Measurements from ENCODE around the gene RAP1B. TPM values are rescaled to one million over a fixed set of nuclear protein-coding genes. Genes with fewer than 3 reads are reported as not detected.

RAP1B gene
- polyA plus RNA-seq, 1 experiment, result 278 TPM

DNA sequence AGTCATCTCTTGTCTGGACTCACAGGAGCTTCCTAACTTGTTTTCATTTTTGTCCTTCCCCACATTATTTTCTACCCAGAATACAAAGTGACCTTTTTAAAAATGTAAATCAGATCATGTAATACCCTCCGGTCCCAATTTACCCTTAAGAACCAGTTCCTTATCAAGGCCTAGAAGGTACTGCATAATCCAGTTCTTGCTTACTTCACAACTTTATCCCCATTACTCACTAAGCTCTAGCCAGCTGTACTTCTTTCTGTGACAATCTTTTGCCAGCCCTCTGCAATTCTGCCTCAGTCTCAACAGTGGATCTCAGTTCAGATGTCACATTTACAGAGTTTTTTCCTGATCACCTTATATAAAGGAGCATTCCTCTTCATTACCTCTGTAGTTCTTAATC lies 11.6 kb downstream of the RAP1B start:
- Histone ChIP-seq H3K9me3 (ENCODE audit: control insufficient read depth, insufficient read depth, low read length) (peaks cover 2% of the 10 kb centered on the region; the same call in 1 of the 2 replicates), H3K27me3 (ENCODE audit: control insufficient read depth, insufficient read depth, low read length) (no peaks in the 10 kb centered on the region), H3K27ac (ENCODE audit: low read depth, low read length) (no peak overlapping the region), H3K4me3 (ENCODE audit: low read depth, low read length) (no peak overlapping the region)
- CTCF ChIA-PET, result no interaction called here
- DNase-seq (ENCODE audit: low read depth, low spot score), result no peak
- POLR2A ChIA-PET, result interaction anchor here (1.6 kb wide), 1 partner anchor 11 kb away, joined by 6 read pairs; the partner anchor contains the start of gene RAP1B
- no peak for TF ChIP-seq CTCF (IDR thresholded peaks at IDR 0.05; ENCODE audit: low read depth, low read length)

DNA sequence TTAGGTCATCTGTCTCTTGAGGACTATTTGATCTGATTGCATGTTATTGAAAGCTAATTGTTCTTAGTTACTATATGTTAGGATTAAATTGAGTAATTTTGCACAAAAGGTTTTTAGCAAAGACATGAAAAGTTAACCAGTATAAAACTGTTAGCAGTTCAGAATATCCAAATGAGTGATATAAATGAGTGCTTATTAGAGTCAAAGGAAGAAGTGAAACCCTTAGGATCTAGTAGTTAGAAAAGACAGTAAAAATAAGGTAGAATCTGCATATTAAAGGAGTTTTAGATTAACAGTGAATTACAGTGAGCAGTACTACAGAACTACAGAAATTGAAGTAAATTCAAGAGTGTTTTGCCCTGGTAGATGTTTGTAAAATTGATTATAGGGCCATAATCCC lies 12.4 kb downstream of the RAP1B start:
- POLR2A ChIA-PET, result no interaction called here

DNA sequence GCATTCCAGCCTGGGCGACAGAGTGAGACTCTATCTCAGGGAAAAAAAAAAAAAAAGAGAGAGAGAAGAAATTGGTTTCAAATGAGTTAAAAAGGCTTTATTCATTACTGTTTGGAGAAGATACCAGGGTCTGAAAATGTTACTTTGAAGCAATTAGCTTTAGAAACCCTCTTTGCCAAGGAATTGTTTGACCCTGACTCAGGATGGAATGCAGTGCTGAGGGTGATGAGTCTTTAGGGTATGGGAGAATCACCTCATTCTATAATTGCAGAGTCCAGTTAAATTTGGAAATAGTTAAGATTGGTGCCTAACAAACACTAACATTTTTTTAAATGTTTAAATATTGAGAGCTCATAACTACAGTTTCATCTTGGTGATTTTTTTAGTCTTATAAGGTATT lies 13.3 kb downstream of the RAP1B start:
- POLR2A ChIA-PET, result interaction anchor here (0.7 kb wide), 1 partner anchor 157 kb away, joined by 4 read pairs; no protein-coding TSS in a partner anchor
- H3K27me3 ChIP-seq (ENCODE audit: control insufficient read depth, insufficient read depth, low read length), result no peaks in the 10 kb centered on the region
- no peak overlapping the region for H3K4me3 ChIP-seq (ENCODE audit: low read depth, low read length)
- peaks cover 6% of the 10 kb centered on the region for H3K9me3 ChIP-seq (ENCODE audit: control insufficient read depth, insufficient read depth, low read length)
- TF ChIP-seq CTCF (IDR thresholded peaks at IDR 0.05; ENCODE audit: low read depth, low read length), result no peak
- CTCF ChIA-PET, result interaction anchor here (1.2 kb wide), 1 partner anchor 265 kb away, joined by 3 read pairs; no protein-coding TSS in a partner anchor
- DNase-seq (ENCODE audit: low read depth, low spot score), result no peak
- H3K27ac ChIP-seq (ENCODE audit: low read depth, low read length), result no peak overlapping the region

More for the DNA sequence above, 12.4 kb downstream of the RAP1B start:
- H3K4me3 ChIP-seq (ENCODE audit: low read depth, low read length), result no peak overlapping the region
- CTCF ChIA-PET, result no interaction called here
- H3K9me3 ChIP-seq (ENCODE audit: control insufficient read depth, insufficient read depth, low read length), result peaks cover 6% of the 10 kb centered on the region
- no peak for TF ChIP-seq CTCF (IDR thresholded peaks at IDR 0.05; ENCODE audit: low read depth, low read length)
- no peaks in the 10 kb centered on the region for H3K27me3 ChIP-seq (ENCODE audit: control insufficient read depth, insufficient read depth, low read length)
- H3K27ac ChIP-seq (ENCODE audit: low read depth, low read length), result no peak overlapping the region
- DNase-seq (ENCODE audit: low read depth, low spot score), result no peak

- no peak for DNase-seq (ENCODE audit: low read depth, low spot score)
- TF ChIP-seq CTCF (IDR thresholded peaks at IDR 0.05; ENCODE audit: low read depth, low read length), result no peak
- POLR2A ChIA-PET, result no interaction called here
- Histone ChIP-seq H3K27ac (ENCODE audit: low read depth, low read length) (no peak overlapping the region), H3K27me3 (ENCODE audit: control insufficient read depth, insufficient read depth, low read length) (no peaks in the 10 kb centered on the region), H3K4me3 (ENCODE audit: low read depth, low read length) (no peak overlapping the region), H3K9me3 (ENCODE audit: control insufficient read depth, insufficient read depth, low read length) (peaks cover 6% of the 10 kb centered on the region)
- CTCF ChIA-PET, result no interaction called here
These were observed 14.2 kb downstream of the RAP1B start for GRCh38 chr12:68624933-68625332.

- peaks cover 6% of the 10 kb centered on the region for H3K9me3 ChIP-seq (ENCODE audit: control insufficient read depth, insufficient read depth, low read length)
- ChIA-PET POLR2A (no interaction called here), CTCF (no interaction called here)
- TF ChIP-seq CTCF (IDR thresholded peaks at IDR 0.05; ENCODE audit: low read depth, low read length), result no peak
- DNase-seq (ENCODE audit: low read depth, low spot score), result no peak
- H3K27me3 ChIP-seq (ENCODE audit: control insufficient read depth, insufficient read depth, low read length), result no peaks in the 10 kb centered on the region
- no peak overlapping the region for H3K4me3 ChIP-seq (ENCODE audit: low read depth, low read length)
- H3K27ac ChIP-seq (ENCODE audit: low read depth, low read length), result no peak overlapping the region
These were observed 17.1 kb downstream of the RAP1B start for GRCh38 chr12:68627673-68628319.

Data from AG04450 (cell line).